Measurements from ENCODE around the gene TMEM54.
A peak's percentile ranks its signal among the peaks of the same experiment; 100 is the strongest.

Gene TMEM54

GRCh38 chr1:32886828-32887414, 14.3 kb downstream of the TMEM54 start:
- Histone ChIP-seq H2AK5ac (ENCODE audit: low read depth, low read length) (no peak overlapping the region), H4K91ac (ENCODE audit: low read depth, low read length, poor library complexity) (no peak overlapping the region), H2BK5ac (ENCODE audit: low read length) (no peak overlapping the region), H3K4me3 (ENCODE audit: low read length in 2 of 2) (peak overlapping the region in 1 of 2 donors; percentile 37), H2BK120ac (ENCODE audit: low read depth, low read length) (no peak overlapping the region), H3K4ac (ENCODE audit: low read length) (no peak overlapping the region), H3K36me3 (replicated peaks in 1 of 2; ENCODE audit: control insufficient read depth in 2 of 2, insufficient read depth in 2 of 2, low read length in 2 of 2) (no peaks in the 10 kb centered on the region), H4K8ac (ENCODE audit: low read depth, low read length) (no peak overlapping the region), H3K23ac (ENCODE audit: low read depth, low read length, poor library complexity) (peak overlapping the region; percentile 11), H3K9ac (ENCODE audit: low read depth, low read length, poor library complexity) (no peak overlapping the region), H3K9me3 (replicated peaks in 1 of 2; ENCODE audit: control insufficient read depth in 2 of 2, insufficient read depth in 1 of 2, low read depth in 1 of 2, low read length in 2 of 2) (peaks cover 0 to 3% of the 10 kb centered on the region in 2 donors), H3K14ac (ENCODE audit: low read length) (no peak overlapping the region), H3K27me3 (ENCODE audit: control insufficient read depth in 3 of 3, insufficient read depth in 3 of 3, low read depth in 1 of 3, low read length in 3 of 3) (peaks cover 0 to 62% (median 26%) of the 10 kb centered on the region in 3 experiments), H3K27ac (replicated peaks; ENCODE audit: low read length) (no peak overlapping the region), H3K4me1 (ENCODE audit: control insufficient read depth in 2 of 2, insufficient read depth in 1 of 2, low read depth in 1 of 2, low read length in 2 of 2) (peaks cover 0 to 5% of the 10 kb centered on the region in 2 donors), H2BK12ac (ENCODE audit: low read length) (no peak overlapping the region), H2BK15ac (ENCODE audit: low read length) (no peak overlapping the region), H2AFZ (ENCODE audit: low read length) (no peak overlapping the region), H3K4me2 (ENCODE audit: insufficient read depth, low read length, poor library complexity, severe bottlenecking) (no peak overlapping the region), H3K18ac (ENCODE audit: low read length) (peak overlapping the region; percentile 32), H3K79me1 (ENCODE audit: low read depth, low read length) (peaks cover 7% of the 10 kb centered on the region)
- no peak for DNase-seq (ENCODE audit: low spot score)
- WGBS, 2 donors (ENCODE audit: extremely low coverage in 2 of 2, insufficient read length in 2 of 2, insufficient replicate concordance in 1 of 2), result no CpG with 5 or more reads among the region's 19 CpGs

DNA sequence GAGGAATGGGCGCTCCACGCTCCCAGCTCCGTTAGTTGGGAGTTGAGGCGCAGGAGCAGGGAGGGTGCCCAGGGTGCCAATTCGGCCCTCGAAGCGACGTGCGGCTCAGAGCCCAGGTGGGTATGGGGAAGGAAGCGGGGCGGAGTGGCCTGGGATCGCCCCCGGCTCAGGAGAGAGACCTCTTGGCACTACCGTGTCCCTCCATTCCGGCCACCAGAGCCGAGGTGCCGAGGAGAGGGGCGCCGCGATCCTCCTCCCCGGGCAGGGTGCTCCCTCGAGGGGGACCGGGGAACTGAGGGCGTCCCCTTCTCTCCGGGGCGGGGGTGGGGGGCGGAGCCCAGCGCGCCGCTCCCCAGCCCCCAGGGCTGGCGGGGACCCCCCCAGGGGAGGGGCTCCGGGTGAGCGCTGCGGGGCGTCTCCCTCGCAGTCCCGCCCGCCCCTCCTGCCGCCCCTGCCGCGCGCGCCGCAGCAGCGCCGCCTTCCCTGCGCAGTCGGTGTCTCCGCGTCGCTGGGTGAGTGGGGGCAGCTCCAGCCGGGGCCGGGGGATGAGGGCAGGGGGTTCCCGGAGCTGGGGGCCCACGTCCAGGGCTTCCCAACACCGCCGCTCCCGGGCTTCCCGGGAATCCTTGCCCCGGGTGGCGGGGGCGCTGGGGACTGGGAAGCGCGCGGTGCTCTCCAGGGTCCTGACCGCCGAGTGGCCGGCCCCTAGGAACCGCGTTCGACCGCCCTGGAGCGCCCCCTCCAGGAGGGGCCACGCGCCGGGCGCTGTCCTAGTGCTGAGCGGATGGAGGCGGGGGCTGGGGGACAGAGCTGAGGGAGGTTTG, 15.0 kb downstream of the TMEM54 start, which contains the start of gene HPCA:
Gene HPCA (plus strand): TSS at position 488 of the 824 bp plus-strand sequence. CDS start 2,408 bp downstream, outside the sequence.
- H3K79me1 ChIP-seq (ENCODE audit: low read depth, low read length), result peaks cover 7% of the 10 kb centered on the region
- no peak within 1 kb of the TSS for H3K27ac ChIP-seq (replicated peaks; ENCODE audit: low read length)
- no peak within 1 kb of the TSS for H2AFZ ChIP-seq (ENCODE audit: low read length)
- no peak within 1 kb of the TSS for H4K8ac ChIP-seq (ENCODE audit: low read depth, low read length)
- H3K4me2 ChIP-seq (ENCODE audit: insufficient read depth, low read length, poor library complexity, severe bottlenecking), result peak within 1 kb of the TSS; percentile 45
- no peak within 1 kb of the TSS for H2BK5ac ChIP-seq (ENCODE audit: low read length)
- peaks cover 0 to 3% of the 10 kb centered on the region in 2 donors for H3K9me3 ChIP-seq (replicated peaks in 1 of 2; ENCODE audit: control insufficient read depth in 2 of 2, insufficient read depth in 1 of 2, low read depth in 1 of 2, low read length in 2 of 2)
- peak within 1 kb of the TSS; percentile 48 for H3K18ac ChIP-seq (ENCODE audit: low read length)
- no peaks in the 10 kb centered on the region for H3K36me3 ChIP-seq (replicated peaks in 1 of 2; ENCODE audit: control insufficient read depth in 2 of 2, insufficient read depth in 2 of 2, low read length in 2 of 2)
- peak within 1 kb of the TSS; percentile 21 for H3K14ac ChIP-seq (ENCODE audit: low read length)
- no peak within 1 kb of the TSS for H2BK15ac ChIP-seq (ENCODE audit: low read length)
- WGBS, 2 donors (ENCODE audit: extremely low coverage in 2 of 2, insufficient read length in 2 of 2, insufficient replicate concordance in 1 of 2), result no CpG with 5 or more reads among the region's 79 CpGs
- DNase-seq (ENCODE audit: low spot score), result peak; percentile 88
- H3K23ac ChIP-seq (ENCODE audit: low read depth, low read length, poor library complexity), result peak within 1 kb of the TSS; percentile 40
- H3K4me1 ChIP-seq (ENCODE audit: control insufficient read depth in 2 of 2, insufficient read depth in 1 of 2, low read depth in 1 of 2, low read length in 2 of 2), result peaks cover 0 to 6% of the 10 kb centered on the region in 2 donors
- H2BK12ac ChIP-seq (ENCODE audit: low read length), result no peak within 1 kb of the TSS
- H2BK120ac ChIP-seq (ENCODE audit: low read depth, low read length), result no peak within 1 kb of the TSS
- H3K4me3 ChIP-seq (ENCODE audit: low read length in 2 of 2), result peak within 1 kb of the TSS in 1 of 2 donors; percentile 37
- no peak within 1 kb of the TSS for H3K4ac ChIP-seq (ENCODE audit: low read length)
- no peak within 1 kb of the TSS for H4K91ac ChIP-seq (ENCODE audit: low read depth, low read length, poor library complexity)
- H2AK5ac ChIP-seq (ENCODE audit: low read depth, low read length), result no peak within 1 kb of the TSS
- H3K9ac ChIP-seq (ENCODE audit: low read depth, low read length, poor library complexity), result no peak within 1 kb of the TSS
- peaks cover 0 to 62% (median 26%) of the 10 kb centered on the region in 3 experiments for H3K27me3 ChIP-seq (ENCODE audit: control insufficient read depth in 3 of 3, insufficient read depth in 3 of 3, low read depth in 1 of 3, low read length in 3 of 3)

DNA sequence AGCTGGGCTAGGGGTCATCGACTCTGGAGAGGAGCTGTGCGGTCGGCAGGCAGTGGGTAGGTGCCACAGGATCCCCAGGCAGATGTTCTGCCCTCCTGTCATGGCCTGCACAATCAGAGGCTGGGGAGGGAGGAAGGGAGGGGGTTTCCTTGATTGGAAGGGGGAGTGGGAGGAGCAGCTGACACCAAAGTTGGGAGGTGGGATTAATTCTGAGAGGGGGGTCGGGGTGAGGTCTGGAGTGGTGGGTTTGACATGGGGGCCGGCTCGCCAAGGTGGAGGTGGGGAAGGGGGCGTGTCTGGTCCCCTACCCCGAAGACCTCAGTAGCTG, 15.5 kb downstream of the TMEM54 start:
- Histone ChIP-seq H3K4me2 (ENCODE audit: insufficient read depth, low read length, poor library complexity, severe bottlenecking) (no peak overlapping the region), H2BK15ac (ENCODE audit: low read length) (no peak overlapping the region), H3K23ac (ENCODE audit: low read depth, low read length, poor library complexity) (peak overlapping the region; percentile 40), H3K27me3 (ENCODE audit: control insufficient read depth in 3 of 3, insufficient read depth in 3 of 3, low read depth in 1 of 3, low read length in 3 of 3) (peaks cover 0 to 63% (median 26%) of the 10 kb centered on the region in 3 experiments), H3K4me1 (ENCODE audit: control insufficient read depth in 2 of 2, insufficient read depth in 1 of 2, low read depth in 1 of 2, low read length in 2 of 2) (peaks cover 0 to 6% of the 10 kb centered on the region in 2 donors), H3K9me3 (replicated peaks in 1 of 2; ENCODE audit: control insufficient read depth in 2 of 2, insufficient read depth in 1 of 2, low read depth in 1 of 2, low read length in 2 of 2) (peaks cover 0 to 3% of the 10 kb centered on the region in 2 donors), H3K18ac (ENCODE audit: low read length) (no peak overlapping the region), H3K36me3 (replicated peaks in 1 of 2; ENCODE audit: control insufficient read depth in 2 of 2, insufficient read depth in 2 of 2, low read length in 2 of 2) (no peaks in the 10 kb centered on the region), H3K9ac (ENCODE audit: low read depth, low read length, poor library complexity) (no peak overlapping the region), H2AK5ac (ENCODE audit: low read depth, low read length) (no peak overlapping the region), H3K14ac (ENCODE audit: low read length) (no peak overlapping the region), H3K4me3 (ENCODE audit: low read length in 2 of 2) (no peak overlapping the region), H2BK120ac (ENCODE audit: low read depth, low read length) (no peak overlapping the region), H4K8ac (ENCODE audit: low read depth, low read length) (no peak overlapping the region), H3K27ac (replicated peaks; ENCODE audit: low read length) (no peak overlapping the region), H3K79me1 (ENCODE audit: low read depth, low read length) (peaks cover 4% of the 10 kb centered on the region), H2BK5ac (ENCODE audit: low read length) (no peak overlapping the region), H4K91ac (ENCODE audit: low read depth, low read length, poor library complexity) (no peak overlapping the region), H2BK12ac (ENCODE audit: low read length) (no peak overlapping the region), H3K4ac (ENCODE audit: low read length) (no peak overlapping the region), H2AFZ (ENCODE audit: low read length) (no peak overlapping the region)
- no CpG with 5 or more reads among the region's 8 CpGs for WGBS, 2 donors (ENCODE audit: extremely low coverage in 2 of 2, insufficient read length in 2 of 2, insufficient replicate concordance in 1 of 2)
- DNase-seq (ENCODE audit: low spot score), result no peak

DNA sequence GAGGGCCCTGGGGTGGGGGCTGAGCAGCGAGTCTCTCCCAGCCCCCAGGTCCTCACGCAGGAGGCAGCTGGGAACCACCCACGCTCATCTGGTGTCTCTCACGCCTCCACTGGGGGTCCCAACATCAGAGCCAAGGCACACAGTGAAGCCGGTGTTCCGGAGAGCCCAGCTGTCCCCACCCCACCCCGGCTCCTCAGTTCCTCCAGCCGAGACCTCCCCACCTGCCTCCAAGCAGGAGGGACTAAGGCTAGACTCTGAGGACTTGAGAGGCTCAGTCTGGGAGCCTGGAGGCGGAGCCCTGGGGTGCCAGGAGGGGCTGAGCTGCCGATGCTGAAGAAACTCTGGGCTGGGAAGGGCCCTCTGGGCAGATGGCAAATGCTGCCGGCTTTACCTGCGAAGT, 16.5 kb downstream of the TMEM54 start:
- Histone ChIP-seq H3K27ac (replicated peaks; ENCODE audit: low read length) (no peak overlapping the region), H3K9me3 (replicated peaks in 1 of 2; ENCODE audit: control insufficient read depth in 2 of 2, insufficient read depth in 1 of 2, low read depth in 1 of 2, low read length in 2 of 2) (peaks cover 0 to 3% of the 10 kb centered on the region in 2 donors), H2BK12ac (ENCODE audit: low read length) (no peak overlapping the region), H2BK120ac (ENCODE audit: low read depth, low read length) (no peak overlapping the region), H2BK5ac (ENCODE audit: low read length) (no peak overlapping the region), H3K14ac (ENCODE audit: low read length) (no peak overlapping the region), H3K79me1 (ENCODE audit: low read depth, low read length) (peaks cover 4% of the 10 kb centered on the region), H3K23ac (ENCODE audit: low read depth, low read length, poor library complexity) (no peak overlapping the region), H2BK15ac (ENCODE audit: low read length) (no peak overlapping the region), H3K4me2 (ENCODE audit: insufficient read depth, low read length, poor library complexity, severe bottlenecking) (no peak overlapping the region), H3K4ac (ENCODE audit: low read length) (no peak overlapping the region), H3K4me3 (ENCODE audit: low read length in 2 of 2) (no peak overlapping the region), H3K4me1 (ENCODE audit: control insufficient read depth in 2 of 2, insufficient read depth in 1 of 2, low read depth in 1 of 2, low read length in 2 of 2) (peaks cover 0 to 6% of the 10 kb centered on the region in 2 donors), H2AK5ac (ENCODE audit: low read depth, low read length) (no peak overlapping the region), H3K36me3 (replicated peaks in 1 of 2; ENCODE audit: control insufficient read depth in 2 of 2, insufficient read depth in 2 of 2, low read length in 2 of 2) (no peaks in the 10 kb centered on the region), H4K91ac (ENCODE audit: low read depth, low read length, poor library complexity) (no peak overlapping the region), H3K27me3 (ENCODE audit: control insufficient read depth in 3 of 3, insufficient read depth in 3 of 3, low read depth in 1 of 3, low read length in 3 of 3) (peaks cover 0 to 63% (median 26%) of the 10 kb centered on the region in 3 experiments), H3K9ac (ENCODE audit: low read depth, low read length, poor library complexity) (no peak overlapping the region), H4K8ac (ENCODE audit: low read depth, low read length) (no peak overlapping the region), H2AFZ (ENCODE audit: low read length) (no peak overlapping the region), H3K18ac (ENCODE audit: low read length) (no peak overlapping the region)
- no CpG with 5 or more reads among the region's 12 CpGs for WGBS, 2 donors (ENCODE audit: extremely low coverage in 2 of 2, insufficient read length in 2 of 2, insufficient replicate concordance in 1 of 2)
- DNase-seq (ENCODE audit: low spot score), result no peak
